COLO829 (cell line): ENCODE results near the gene ST3GAL4.
"Not testable (repeated sequence)": the region's sequence is repeated elsewhere in the genome, so short reads cannot be mapped to it uniquely, and the experiment has no call there.

Experiments
- DNase-seq: peaks from one replicate; pipeline ENCODE4 v3.0.0; 2012; ENCODE audit warnings: low spot score

Gene ST3GAL4

DNA sequence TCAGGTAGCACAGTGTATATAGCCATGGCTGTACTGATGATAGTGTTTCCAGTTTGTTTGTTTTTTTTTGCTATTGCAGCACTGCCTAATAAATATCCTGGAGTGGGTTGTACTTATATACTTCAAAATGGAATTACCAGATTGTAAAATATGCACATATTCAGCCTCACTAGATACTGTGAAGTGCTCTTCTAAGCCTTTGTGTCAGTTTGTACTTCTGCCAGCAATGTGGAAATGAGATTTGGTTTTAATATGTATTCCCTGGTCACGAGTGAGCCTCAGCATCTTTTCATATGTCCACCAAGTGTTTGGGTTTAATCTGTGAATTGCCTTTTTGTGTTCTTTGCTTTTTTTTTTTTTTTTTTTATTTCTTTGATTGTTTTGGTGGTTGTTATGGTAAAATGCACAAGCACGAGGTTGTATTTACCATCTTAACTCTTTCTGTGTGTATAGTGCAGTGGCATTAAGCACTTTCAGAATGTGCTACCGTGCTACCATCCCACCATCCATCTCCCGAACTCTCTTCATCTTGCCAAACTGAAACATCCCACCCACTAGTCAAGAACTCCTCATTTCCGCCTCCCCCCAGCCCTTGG is 34.9 kb downstream of the ST3GAL4 start:
- peak; percentile 57 for DNase-seq

- no peak for DNase-seq
Observed at GRCh38 chr11:126391286-126391954, 35.9 kb downstream of the ST3GAL4 start.

DNA sequence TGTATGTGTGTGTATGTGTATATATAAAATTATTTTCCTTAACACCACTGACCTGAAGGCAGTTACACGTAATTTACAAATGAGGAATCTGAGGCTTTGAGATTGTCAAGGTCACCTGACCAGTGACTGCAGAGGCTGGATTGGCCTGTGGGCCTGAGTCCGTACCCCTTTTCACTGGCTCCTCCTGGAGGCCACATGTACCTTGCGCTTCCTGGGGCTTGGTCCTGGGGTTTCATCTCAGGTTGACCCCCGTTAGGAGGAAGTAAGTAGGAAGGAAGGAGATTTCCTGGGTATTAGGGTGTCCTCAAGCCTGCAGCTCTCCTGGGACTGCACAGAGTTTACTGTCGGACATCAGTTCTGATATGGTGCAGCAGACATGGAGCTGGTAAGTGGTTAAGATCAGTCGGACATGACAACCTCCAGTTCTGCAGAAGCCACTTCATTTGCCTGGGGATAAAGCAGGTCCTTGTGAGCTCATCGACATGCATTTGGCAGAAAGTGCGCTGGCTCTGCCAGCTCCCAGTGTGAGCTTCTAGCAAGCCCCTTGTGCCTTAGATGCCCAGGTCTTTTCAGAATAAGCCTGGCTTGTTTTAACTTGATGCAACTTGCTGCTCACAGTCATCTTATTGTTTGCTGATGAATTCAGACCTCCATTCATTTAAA is 36.6 kb downstream of the ST3GAL4 start:
- peak; percentile 44 for DNase-seq

- DNase-seq, result no peak
Observed at GRCh38 chr11:126392633-126393013, 37.1 kb downstream of the ST3GAL4 start.

DNA sequence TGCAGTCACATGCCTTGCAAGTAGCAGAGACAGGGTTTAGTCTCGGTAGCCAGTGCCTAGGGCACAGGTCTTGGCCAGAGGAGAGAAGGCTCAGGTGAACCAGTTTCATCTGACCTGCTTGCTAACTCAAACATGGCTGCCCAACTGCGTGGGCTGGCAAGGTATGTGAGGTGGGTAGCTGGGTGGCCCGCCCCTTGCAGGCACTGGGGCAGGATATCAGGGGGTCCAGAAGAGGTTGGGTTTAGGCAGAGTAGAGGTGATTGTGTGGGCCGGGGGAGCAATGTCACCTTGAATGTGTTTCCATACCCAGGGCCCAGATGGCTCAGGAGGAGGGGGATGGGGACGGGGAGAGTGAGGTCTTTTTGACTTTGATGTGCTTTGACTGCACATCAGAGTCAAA is 37.7 kb downstream of the ST3GAL4 start:
- no peak for DNase-seq

- DNase-seq, result no peak
Observed at GRCh38 chr11:126394036-126394435, 38.5 kb downstream of the ST3GAL4 start.

- DNase-seq, result peak; percentile 64
Observed at GRCh38 chr11:126394634-126395072, 39.2 kb downstream of the ST3GAL4 start.

- not testable (repeated sequence) for DNase-seq
Observed at GRCh38 chr11:126395784-126396183, 40.3 kb downstream of the ST3GAL4 start.

GRCh38 chr11:126396266-126396665 is 40.8 kb downstream of the ST3GAL4 start:
- not testable (repeated sequence) for DNase-seq

DNA sequence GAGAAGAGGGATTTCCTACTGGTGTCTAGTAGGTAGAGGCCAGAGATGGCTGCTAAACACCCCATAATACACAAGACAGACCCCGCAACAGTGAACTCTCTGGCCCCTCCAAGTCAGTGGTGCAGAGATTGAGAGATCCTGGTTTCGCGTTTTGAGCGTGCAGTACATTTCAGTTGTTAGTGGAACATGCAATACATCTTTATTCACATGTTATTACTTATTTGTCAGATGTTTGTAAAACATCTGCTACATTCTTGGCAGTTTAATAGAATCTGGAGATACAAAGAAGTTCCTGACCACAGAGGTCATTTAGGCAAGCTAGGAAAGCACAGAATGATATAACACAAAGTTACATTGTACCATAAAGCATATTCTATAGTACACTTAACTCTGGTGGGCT is 41.5 kb downstream of the ST3GAL4 start:
- DNase-seq, result no peak

DNA sequence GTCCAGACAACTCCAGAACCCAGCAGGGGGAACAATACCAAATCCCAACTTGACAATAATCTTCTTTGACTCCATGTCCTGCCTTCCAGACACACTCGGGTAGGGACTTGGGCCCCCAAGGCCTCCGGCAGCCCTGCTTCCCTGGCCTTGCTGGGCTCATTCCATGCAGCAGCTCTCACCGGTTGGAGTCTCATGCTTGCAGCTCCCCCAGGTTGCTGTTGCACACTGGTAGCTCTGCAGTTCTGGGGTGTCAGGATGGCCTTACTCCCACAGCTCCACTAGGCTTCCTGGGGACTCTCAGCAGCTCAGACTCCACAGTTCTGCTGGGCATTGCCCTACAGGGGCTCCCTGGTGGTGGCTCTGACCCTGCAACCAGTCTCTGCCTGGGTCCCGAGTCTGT is 42.8 kb downstream of the ST3GAL4 start:
- DNase-seq, result no peak

DNA sequence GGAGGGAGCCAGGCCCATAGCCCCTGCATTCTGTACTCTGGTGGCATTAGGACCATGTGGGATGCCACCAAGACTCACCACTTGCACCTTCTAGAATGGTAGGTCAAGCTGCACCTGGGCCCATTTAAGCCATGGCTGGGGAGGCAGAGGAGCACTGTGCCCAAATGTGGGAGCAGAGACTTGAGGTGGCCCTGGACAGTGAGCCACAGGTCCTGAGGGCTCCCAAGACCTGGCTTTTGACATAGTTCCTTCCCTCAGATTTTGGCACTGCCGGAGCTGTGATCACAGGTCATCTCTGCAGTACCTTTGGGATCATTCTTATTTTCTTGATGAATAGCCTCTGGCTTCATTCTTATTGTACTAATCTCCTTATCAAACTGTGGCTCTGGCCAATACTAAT is 43.2 kb downstream of the ST3GAL4 start:
- DNase-seq, result no peak

DNA sequence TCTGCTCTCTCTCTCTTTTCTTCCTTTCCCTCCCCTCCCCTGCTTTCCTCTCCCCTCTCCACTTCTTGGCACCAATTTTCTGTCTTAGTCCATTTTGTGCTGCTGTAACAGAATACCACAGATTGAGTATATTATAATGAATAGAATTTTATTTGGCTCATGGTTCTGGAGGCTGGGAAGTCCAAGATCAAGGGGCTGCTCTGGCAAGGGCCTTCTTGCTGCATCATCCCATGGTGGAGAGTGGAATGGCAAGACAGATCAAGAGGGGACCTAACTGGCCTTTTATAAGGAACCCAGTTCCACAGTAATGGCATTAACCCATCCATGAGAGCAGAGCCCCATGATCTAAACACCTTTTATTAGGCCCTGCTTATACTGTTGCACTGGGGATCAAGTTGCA is 44.5 kb downstream of the ST3GAL4 start:
- no peak for DNase-seq

DNA sequence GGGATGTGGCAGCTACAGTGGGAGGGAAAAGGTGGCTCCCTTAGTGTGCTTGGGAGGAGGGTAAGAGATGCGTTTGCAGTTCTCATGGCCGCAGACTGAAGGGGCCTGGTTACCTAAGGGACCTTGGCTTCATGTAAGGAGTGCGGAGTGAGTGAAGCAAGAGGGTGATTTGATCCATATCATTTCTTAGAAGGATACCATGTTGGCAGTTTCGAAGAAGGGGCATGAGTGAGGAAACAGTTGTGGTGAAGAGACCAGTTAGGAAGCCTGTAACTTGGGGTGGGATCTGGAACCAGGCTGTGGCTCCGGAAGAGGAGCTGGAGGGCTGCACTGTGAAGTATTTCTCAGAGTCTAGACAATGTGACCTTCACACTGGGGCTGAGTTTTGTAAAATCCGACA is 45.0 kb downstream of the ST3GAL4 start:
- DNase-seq, result no peak

DNA sequence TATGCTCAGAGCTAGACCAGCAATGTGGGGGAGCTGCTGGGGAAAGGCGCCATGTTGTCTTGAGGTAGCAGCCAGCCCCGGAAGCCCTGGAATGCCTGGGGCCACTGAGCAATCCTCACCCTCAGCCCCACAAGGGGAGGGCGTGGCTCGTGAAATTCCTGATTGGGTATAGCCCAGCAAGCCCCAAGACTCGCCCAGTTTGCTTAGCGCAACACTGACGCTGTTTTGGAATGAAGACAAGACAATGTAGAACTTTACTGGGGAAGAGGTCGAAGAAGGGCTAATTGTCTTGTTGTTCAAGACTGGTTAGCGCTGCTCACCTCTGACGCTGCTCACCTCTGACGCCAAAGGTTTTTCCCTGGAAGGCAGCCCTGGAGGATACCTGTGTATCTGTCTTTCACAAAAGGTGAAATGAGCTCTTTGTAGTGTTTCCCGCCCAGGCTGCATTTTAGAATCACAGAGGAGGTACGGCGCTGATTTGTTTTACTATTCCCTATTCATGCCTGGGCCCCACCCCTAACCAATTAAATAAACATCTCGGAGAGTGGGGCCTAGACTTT is 47.6 kb downstream of the ST3GAL4 start:
- DNase-seq, result peak; percentile 60

GRCh38 chr11:126403658-126404057 is 48.2 kb downstream of the ST3GAL4 start:
- no peak for DNase-seq

- DNase-seq, result no peak
Observed at GRCh38 chr11:126404367-126404766, 48.9 kb downstream of the ST3GAL4 start.

GRCh38 chr11:126405374-126405773 is 49.9 kb downstream of the ST3GAL4 start:
- no peak for DNase-seq

GRCh38 chr11:126405906-126406305 is 50.4 kb downstream of the ST3GAL4 start:
- no peak for DNase-seq

- no peak for DNase-seq
Observed at GRCh38 chr11:126406368-126406767, 50.9 kb downstream of the ST3GAL4 start.

GRCh38 chr11:126407101-126407521 is 51.6 kb downstream of the ST3GAL4 start:
- no peak for DNase-seq

GRCh38 chr11:126407682-126408288 is 52.3 kb downstream of the ST3GAL4 start:
- no peak for DNase-seq

GRCh38 chr11:126408496-126408895 is 53.0 kb downstream of the ST3GAL4 start:
- no peak for DNase-seq
